ENCODE data around the gene PRLR.

PRLR gene

GRCh38 chr5:35158622-35159369 lies 71.5 kb downstream of the PRLR start:
- DNase-seq, result no peak

DNA sequence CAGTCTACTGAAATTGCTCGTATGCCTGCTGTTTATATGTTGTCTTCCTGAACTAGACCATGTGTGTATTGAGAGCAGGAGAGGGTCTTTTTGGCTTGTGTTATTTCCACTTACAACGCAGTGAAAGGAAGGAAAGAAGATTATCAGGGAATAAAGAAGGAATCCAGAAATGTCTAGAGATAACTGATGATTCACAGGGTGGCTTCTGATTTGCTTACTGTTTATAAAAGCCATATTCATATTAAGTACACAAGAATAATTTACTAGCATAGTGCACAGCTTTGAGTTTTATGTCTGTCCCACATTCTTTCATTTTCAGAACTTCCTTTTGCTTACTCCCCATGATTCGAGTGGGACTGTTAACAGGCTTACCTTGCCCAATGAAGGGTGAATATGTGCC lies 72.1 kb downstream of the PRLR start:
- no peak for DNase-seq

DNA sequence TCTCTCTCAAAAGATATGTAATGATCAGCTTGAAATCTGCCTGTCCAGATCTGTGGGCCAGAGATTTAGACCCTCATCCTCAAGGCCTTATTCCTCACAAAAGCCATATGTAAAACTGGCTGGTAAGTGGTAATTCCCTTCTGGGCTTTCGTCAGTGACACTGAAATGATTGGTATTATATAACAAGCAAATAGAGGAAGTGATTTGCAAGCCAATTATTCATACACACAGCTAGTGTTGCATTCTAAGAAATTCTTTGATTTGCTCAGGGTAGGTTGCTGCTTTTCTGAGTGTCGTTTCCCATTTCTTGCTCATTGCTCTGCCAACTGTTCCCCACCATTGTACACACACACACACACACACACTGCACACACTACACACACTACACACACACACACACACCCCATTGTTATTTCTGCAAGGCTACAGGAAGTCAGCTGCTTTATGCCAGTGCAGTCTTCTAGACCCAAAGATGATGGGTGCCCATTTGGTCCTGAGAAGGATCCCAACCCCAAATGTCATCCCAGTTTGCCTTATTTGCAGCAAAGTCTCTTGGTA lies 76.8 kb downstream of the PRLR start:
- DNase-seq, result no peak

GRCh38 chr5:35152733-35153132 lies 77.6 kb downstream of the PRLR start:
- no peak for DNase-seq

DNA sequence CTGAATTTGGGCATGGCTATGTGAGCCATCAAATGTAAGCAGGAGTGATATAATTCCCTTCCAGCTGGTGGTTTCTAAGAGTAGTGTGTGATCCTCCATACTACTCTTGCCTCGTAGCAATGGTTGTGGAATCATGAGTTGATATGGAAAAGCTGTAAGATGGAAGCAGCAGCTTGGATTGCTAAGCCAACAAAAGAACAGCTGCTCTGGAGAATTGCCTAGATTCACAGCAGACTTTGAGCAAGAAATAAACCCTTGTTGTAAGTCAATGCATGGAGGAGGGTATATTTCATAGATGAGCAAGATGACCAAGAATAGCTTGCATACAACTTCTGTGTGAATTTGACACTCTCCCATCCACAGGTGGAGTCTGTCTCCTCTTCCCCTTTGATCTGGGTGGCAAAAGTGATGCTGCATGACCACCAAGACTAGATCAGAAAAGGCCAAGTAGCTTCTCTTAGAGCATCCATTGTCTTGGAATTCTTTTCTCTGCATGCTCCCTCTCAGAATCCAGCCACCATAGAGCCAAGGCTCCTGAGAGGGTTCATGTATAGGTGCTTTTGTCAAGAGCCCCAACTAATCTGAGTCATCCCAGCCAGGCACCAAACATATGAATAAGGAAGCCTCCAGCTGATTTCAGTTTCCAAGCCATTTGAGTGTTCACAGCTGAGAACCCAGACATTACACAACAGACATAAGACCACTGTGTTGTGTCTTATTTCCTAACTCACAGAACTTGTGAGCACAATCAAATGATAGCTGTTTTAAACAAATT lies 79.0 kb downstream of the PRLR start:
- DNase-seq, result no peak

GRCh38 chr5:35149041-35149440 lies 81.2 kb downstream of the PRLR start:
- no peak for DNase-seq

DNA sequence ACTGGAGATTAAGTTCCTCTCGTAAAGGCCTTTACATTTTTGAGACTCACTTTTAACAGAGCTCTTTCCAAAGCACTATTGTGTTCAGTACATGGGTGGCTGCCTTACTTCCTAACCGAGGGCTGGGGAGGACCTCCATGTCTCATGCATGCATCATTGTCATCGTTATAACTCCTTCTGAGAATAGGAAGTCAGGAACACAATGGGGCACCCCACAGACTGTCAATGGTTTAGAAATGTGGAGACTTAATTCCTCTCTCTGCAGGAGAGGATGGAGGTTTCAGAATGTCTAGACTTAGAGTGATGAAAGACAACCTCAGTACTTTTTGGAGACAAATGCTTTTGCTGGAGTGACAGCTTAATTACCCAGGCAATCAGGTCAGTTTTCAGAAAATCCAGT lies 83.9 kb downstream of the PRLR start:
- DNase-seq, result no peak

DNA sequence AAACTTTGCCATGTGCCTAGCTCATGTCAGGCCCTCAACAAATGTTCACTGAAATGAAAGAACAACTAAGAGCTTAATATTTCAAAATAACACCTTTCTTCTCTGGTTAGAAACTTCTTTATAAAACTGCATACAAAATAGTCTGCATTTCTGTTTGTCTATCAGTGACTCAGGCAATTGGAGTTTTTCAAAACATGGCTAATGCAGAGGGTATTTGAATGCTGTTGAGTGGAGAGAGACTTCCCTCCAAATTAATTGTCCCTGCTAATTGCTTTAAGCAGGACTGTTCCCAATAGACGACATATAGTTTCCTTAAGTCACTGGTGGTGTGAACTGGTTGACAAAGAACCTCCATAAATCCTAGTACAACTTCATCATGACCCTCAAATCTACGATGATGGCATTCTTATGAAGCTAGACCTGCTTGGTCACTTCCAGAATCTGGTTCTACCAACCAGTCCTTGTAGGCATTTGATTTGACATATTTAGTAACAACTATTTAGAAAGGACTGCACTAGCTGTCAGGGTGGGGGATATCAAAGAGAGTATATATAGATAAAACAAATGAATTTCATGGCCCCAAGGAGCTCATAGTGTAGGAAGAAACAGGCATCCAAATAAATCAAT lies 84.5 kb downstream of the PRLR start:
- DNase-seq, result no peak

DNA sequence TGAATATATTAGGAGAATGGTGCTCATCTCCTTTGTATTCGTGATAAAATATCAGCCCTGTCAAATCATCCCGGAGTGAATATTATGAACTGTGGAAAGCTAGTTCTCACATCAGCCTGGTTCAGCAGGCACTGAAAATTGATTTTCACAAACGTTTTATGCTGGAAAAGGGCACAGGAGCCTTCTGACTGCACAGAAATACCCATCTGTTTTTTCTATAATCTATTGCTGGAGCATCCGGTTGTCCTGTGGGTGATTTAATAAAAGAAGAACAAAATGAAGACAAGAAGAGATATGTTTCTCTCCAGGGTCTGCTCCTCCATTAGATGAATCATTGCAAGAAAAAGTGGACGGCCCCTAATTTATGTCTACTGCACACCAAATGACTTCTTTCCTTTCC lies 85.3 kb downstream of the PRLR start:
- no peak for DNase-seq

- no peak for DNase-seq
Observed at GRCh38 chr5:35143841-35144240, 86.4 kb downstream of the PRLR start.

GRCh38 chr5:35141739-35142138 lies 88.5 kb downstream of the PRLR start:
- no peak for DNase-seq

DNA sequence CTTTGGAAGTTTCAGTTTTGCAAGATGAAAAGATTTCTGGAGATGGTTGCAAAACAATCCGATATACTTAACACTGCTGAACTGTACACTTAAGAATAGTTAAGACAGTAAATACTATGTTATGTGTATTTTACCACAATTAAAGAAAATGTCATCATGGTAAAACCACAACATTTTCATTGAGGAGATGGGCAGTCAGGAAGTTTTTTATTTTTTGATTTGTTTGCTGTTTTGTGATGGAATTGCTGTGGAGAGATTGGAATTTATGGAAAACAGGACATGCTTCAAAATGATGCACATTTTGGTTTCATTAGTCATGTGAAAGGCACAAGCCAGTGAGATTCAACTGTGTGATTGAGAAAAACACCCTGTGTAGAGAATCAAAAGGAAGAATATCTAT lies 92.1 kb downstream of the PRLR start:
- DNase-seq, result no peak

DNA sequence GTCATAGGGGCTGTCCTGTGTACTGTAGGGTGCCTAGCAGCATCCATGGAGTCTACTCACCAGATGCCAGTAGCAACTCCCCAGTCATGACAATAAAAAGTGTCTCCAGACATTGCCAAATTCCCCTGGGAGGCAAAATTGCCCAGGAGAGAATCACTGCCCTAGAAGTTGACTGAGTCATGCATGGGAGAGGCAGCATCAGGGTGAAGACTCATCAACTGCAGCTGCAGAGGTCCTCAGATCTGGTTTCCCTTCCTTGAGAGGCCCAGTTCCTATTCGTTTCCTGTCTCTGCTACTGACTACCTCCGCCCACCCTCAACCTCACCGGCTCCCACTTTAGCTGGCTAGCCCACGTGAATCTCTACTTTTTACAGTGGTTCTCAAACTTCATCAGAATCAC lies 93.9 kb downstream of the PRLR start:
- DNase-seq, result no peak

GRCh38 chr5:35135239-35135700 lies 95.0 kb downstream of the PRLR start:
- DNase-seq, result no peak

DNA sequence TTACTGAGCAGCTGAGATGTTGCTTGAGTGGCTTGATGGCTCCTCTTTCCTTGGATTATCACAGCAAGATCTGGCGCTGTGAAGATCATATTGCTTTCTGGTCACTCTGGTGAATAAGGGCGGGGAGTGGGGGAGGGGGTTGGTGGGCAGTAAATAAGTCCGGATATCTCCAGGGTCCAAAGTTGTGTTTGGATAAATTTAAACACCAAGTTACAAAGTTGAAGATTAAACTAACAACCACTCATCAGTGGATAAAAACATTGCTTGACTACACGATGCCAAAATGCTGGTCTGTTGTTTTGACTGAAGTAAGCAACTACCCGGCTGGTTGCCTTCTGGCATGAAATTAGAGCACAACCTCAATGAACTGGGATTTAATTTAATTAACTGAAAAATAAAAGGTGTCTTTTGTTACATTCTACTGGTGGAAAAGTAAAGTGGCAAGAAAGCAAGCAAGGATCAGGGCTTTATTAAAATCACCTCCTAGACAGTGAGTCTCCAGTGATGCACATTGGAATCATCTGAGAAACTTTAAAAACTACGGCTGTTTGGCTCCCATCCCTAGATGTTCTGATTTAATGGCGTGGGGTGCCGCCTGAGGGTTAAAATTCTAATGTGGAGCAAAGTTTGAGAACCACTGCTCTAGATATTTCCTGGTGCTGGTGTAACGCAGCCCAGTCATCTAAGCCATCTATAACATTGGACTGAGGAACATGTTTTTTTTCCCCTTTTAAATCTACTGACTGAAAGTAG lies 95.8 kb downstream of the PRLR start:
- DNase-seq, result no peak

DNA sequence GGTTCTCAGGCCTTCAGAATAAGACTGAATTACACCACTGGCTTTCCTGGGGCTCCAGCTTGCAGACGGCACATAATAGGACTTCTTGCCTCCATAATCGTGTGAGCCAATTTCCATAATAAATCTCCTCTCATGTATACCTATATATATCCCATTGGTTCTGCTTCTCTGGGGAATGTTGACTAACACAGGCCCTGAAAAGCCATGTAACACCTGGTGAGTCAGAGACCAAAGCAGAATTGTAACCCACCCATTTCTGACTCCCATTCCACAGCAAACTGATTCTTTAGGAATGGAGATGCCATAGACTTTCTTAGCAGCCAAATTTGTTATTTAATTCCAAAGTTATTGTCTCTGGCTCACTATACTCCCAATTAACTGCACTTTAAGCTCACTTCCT lies 97.1 kb downstream of the PRLR start:
- no peak for DNase-seq

DNA sequence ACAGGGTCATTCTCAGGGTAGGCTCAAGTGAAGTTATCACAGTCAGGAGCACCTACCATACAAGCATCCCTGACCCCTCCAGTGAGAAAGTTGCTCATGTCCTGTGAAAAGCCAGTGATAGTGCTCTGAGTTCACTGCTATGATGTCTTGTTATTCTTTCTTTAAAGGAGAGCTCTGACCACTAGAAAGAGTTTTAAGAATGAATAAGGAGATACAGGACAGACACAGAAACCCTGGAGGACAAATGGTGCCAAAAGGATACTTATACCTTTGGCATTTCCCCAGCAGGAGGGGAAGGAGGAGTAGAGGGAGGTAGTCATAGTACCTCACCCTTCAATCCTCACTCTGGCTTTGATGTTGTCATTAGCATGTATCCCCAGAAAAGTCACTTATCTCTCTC lies 98.6 kb downstream of the PRLR start:
- DNase-seq, result no peak

DNA sequence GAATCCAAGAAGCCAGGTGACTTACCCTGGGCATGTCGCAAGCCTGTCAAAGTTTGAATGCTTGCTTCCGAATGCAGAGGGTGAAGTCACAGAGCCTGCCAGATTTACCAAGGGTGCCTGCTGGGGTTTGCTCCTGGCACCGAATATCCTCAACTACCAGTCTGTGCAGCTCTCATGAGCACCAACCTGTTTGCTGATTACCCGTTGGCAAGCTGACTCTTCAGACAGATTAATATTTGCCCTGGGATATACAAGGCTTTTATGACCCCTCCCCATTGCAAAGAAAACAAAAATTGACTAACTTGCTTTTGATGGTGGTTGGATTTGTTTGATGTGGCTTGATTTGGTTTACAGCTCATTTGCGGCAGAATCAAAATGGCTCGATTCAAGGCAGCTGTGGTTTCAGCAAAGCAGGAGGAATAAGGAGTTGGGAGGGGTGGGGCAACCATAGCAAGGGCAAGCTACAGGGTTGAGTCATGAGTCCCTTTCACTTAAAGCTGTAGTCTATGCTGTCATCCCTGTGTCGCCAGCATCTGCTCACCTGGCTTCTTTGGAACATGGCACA lies 100.3 kb downstream of the PRLR start:
- no peak for DNase-seq

GRCh38 chr5:35129276-35129675 lies 101.0 kb downstream of the PRLR start:
- DNase-seq, result no peak

DNA sequence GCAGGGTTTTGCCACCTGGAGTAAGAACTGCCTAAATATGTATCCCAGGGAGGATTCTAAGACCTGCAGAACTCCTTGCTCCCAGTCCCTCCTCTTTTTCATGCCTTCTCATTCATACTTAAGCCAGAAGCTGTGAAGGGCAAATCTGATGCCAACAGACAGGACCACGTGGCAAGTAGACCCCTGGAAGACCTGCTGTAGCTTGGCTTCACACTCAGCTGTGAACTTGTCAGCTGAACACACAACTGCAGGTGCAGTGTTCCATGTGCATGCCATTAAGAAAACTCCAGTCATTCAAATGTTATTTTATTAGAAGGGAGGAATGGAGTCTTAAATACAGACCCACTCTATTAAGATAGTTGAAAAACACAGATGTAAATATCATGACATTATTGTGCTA lies 103.3 kb downstream of the PRLR start:
- no peak for DNase-seq

DNA sequence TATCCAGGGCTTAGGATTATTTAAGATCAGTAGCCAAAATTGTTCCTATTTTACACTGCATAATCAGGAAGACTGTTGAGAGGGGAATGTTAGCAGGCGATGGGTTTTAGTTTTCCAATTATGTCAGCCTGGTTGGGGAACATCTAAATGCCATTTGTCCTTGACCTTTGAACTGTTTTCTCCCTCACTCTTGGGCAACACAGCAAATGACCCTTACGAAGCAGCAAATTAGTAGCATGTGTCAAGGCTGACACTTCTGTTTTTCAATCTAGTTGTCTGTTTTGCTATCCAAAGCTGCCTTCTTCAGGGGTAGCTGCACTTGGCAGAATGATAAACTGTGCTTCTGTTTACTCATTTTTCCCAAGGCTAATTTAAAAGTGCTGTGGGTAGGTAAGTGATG lies 104.5 kb downstream of the PRLR start:
- no peak for DNase-seq

GRCh38 chr5:35124932-35125331 lies 105.4 kb downstream of the PRLR start:
- DNase-seq, result no peak

GRCh38 chr5:35122819-35123218 lies 107.5 kb downstream of the PRLR start:
- no peak for DNase-seq
